Measurements from ENCODE around the gene CACNA1C. TPM values are rescaled to one million over a fixed set of nuclear protein-coding genes. Genes with fewer than 3 reads are reported as not detected.

CACNA1C gene
- total RNA-seq, 4 donors from 2014 or later: 44.1 to 104 (median 49.4) TPM

GRCh38 chr12:2208837-2209635, 156.2 kb downstream of the CACNA1C start:
- intact Hi-C loops (cut with DNase I): no loop called here
- Histone ChIP-seq H3K36me3 (no peaks in the 10 kb centered on the region), H3K27me3 (no peaks in the 10 kb centered on the region), H3K4me3 (no peak overlapping the region), H3K9me3 (no peaks in the 10 kb centered on the region), H3K4me1 (peaks cover 39 to 68% (median 57%) of the 10 kb centered on the region in 4 donors), H3K27ac (replicated peaks in 1 of 4) (peak overlapping the region in 1 of 4 donors; percentile 14)
- no peak for DNase-seq (ENCODE audit: extremely low spot score)
- TF ChIP-seq CTCF (IDR thresholded peaks at IDR 0.05) (no peak), POLR2AphosphoS5 (IDR thresholded peaks at IDR 0.05) (no peak), POLR2A (IDR thresholded peaks at IDR 0.05; ENCODE audit: low read depth) (no peak), EP300 (IDR thresholded peaks at IDR 0.05) (no peak)
- 90% methylated on average over 18 of the region's 18 CpGs for WGBS

- Histone ChIP-seq H3K4me3 (no peak overlapping the region), H3K36me3 (peaks cover 0 to 13% (median 0%) of the 10 kb centered on the region in 4 donors), H3K4me1 (peaks cover 38 to 74% (median 53%) of the 10 kb centered on the region in 4 donors), H3K9me3 (no peaks in the 10 kb centered on the region), H3K27me3 (no peaks in the 10 kb centered on the region), H3K27ac (replicated peaks in 1 of 4) (no peak overlapping the region)
- WGBS: 96% methylated on average over 3 of the region's 3 CpGs
- intact Hi-C loops (cut with DNase I): no loop called here
- no peak for TF ChIP-seq CTCF (IDR thresholded peaks at IDR 0.05)
- TF ChIP-seq POLR2AphosphoS5 (IDR thresholded peaks at IDR 0.05): no peak
- TF ChIP-seq POLR2A (IDR thresholded peaks at IDR 0.05; ENCODE audit: low read depth): no peak
- no peak for TF ChIP-seq EP300 (IDR thresholded peaks at IDR 0.05)
- no peak for DNase-seq (ENCODE audit: extremely low spot score)
These were observed 158.3 kb downstream of the CACNA1C start for GRCh38 chr12:2211119-2211518.

GRCh38 chr12:2212537-2212936, 159.8 kb downstream of the CACNA1C start:
- peak overlapping the region; percentile 63 to 75 (median 70) for H3K27ac ChIP-seq (replicated peaks in 1 of 4)
- intact Hi-C loops (cut with DNase I): no loop called here
- no peak for TF ChIP-seq POLR2A (IDR thresholded peaks at IDR 0.05; ENCODE audit: low read depth)
- TF ChIP-seq EP300 (IDR thresholded peaks at IDR 0.05): no peak
- no peak for TF ChIP-seq POLR2AphosphoS5 (IDR thresholded peaks at IDR 0.05)
- TF ChIP-seq CTCF (IDR thresholded peaks at IDR 0.05): no peak
- H3K36me3 ChIP-seq: peaks cover 0 to 13% (median 0%) of the 10 kb centered on the region in 4 donors
- H3K9me3 ChIP-seq: no peaks in the 10 kb centered on the region
- 89% methylated on average over 1 of the region's 1 CpG for WGBS
- no peaks in the 10 kb centered on the region for H3K27me3 ChIP-seq
- DNase-seq (ENCODE audit: extremely low spot score): no peak
- no peak overlapping the region for H3K4me3 ChIP-seq
- H3K4me1 ChIP-seq: peaks cover 38 to 67% (median 51%) of the 10 kb centered on the region in 4 donors

GRCh38 chr12:2212971-2213869, 160.4 kb downstream of the CACNA1C start:
- no peak for DNase-seq (ENCODE audit: extremely low spot score)
- no peaks in the 10 kb centered on the region for H3K9me3 ChIP-seq
- H3K4me3 ChIP-seq: no peak overlapping the region
- H3K4me1 ChIP-seq: peaks cover 38 to 63% (median 48%) of the 10 kb centered on the region in 4 donors
- TF ChIP-seq CTCF (IDR thresholded peaks at IDR 0.05) (no peak), POLR2AphosphoS5 (IDR thresholded peaks at IDR 0.05) (no peak), EP300 (IDR thresholded peaks at IDR 0.05) (no peak), POLR2A (IDR thresholded peaks at IDR 0.05; ENCODE audit: low read depth) (no peak)
- H3K36me3 ChIP-seq: peaks cover 0 to 13% (median 0%) of the 10 kb centered on the region in 4 donors
- 28% methylated on average over 21 of the region's 21 CpGs for WGBS
- no peaks in the 10 kb centered on the region for H3K27me3 ChIP-seq
- intact Hi-C loops (cut with DNase I): no loop called here
- H3K27ac ChIP-seq (replicated peaks in 1 of 4): peak overlapping the region; percentile 63 to 75 (median 70)
